Endometrium (tissue), 2 donors: Measurements from ENCODE around the gene TRAP1.

Experiments used
- FAIRE-seq: peaks from 2 replicates; lab custom pipeline; 2012; peaks lifted over from hg19 to GRCh38; lab: Jason Lieb, UNC
- donor health status: control.
- donor health status: control.

The TRAP1 gene

GRCh38 chr16:3651461-3652372 is 65.6 kb downstream of the TRAP1 start:
- FAIRE-seq = no peak

- no peak for FAIRE-seq
Observed at GRCh38 chr16:3650631-3651265, 66.6 kb downstream of the TRAP1 start.

- FAIRE-seq = no peak
Observed at GRCh38 chr16:3646348-3646920, 70.9 kb downstream of the TRAP1 start.

- FAIRE-seq = no peak
Observed at GRCh38 chr16:3645504-3646347, 71.6 kb downstream of the TRAP1 start.

- FAIRE-seq = no peak
Observed at GRCh38 chr16:3645108-3645503, 72.2 kb downstream of the TRAP1 start.

- FAIRE-seq = no peak
Observed at GRCh38 chr16:3643095-3643730, 74.1 kb downstream of the TRAP1 start.

- no peak for FAIRE-seq
Observed at GRCh38 chr16:3642397-3643094, 74.8 kb downstream of the TRAP1 start.

- FAIRE-seq = no peak
Observed at GRCh38 chr16:3641801-3642396, 75.4 kb downstream of the TRAP1 start.

GRCh38 chr16:3640632-3641501 is 76.5 kb downstream of the TRAP1 start:
- FAIRE-seq = no peak

- no peak for FAIRE-seq
Observed at GRCh38 chr16:3640207-3640606, 77.1 kb downstream of the TRAP1 start.

- no peak for FAIRE-seq
Observed at GRCh38 chr16:3638916-3639644, 78.2 kb downstream of the TRAP1 start.

- no peak for FAIRE-seq
Observed at GRCh38 chr16:3637371-3637923, 79.9 kb downstream of the TRAP1 start.

- FAIRE-seq = no peak
Observed at GRCh38 chr16:3625911-3626732, 91.2 kb downstream of the TRAP1 start.

- FAIRE-seq = no peak
Observed at GRCh38 chr16:3625331-3625730, 92.0 kb downstream of the TRAP1 start.

GRCh38 chr16:3623642-3624041 is 93.7 kb downstream of the TRAP1 start:
- no peak for FAIRE-seq

- no peak for FAIRE-seq
Observed at GRCh38 chr16:3618769-3619141, 98.6 kb downstream of the TRAP1 start.

GRCh38 chr16:3612510-3613466 is 104.5 kb downstream of the TRAP1 start:
- no peak for FAIRE-seq
